ENCODE measurements around the gene ZNF487.

GRCh38 chr10:43452356-43452914, 15.5 kb downstream of the ZNF487 start:
- TF ChIP-seq CTCF (IDR thresholded peaks at IDR 0.05) (no peak), EZH2 (IDR thresholded peaks at IDR 0.05; ENCODE audit: borderline replicate concordance, insufficient read depth, low read depth, low read length, poor library complexity, severe bottlenecking) (no peak)

Measured in B cell (primary cell).